Right ventricle myocardium superior (tissue), 1 donor: ENCODE measurements around the gene MEGF9. TPM values are rescaled to one million over a fixed set of nuclear protein-coding genes. Genes with fewer than 3 reads are reported as not detected.
A peak's percentile ranks its signal among the peaks of the same experiment; 100 is the strongest.
"Not testable (repeated sequence)": the region's sequence is repeated elsewhere in the genome, so short reads cannot be mapped to it uniquely, and the experiment has no call there.

Source experiments
- ATAC-seq: fragments of 200-7000 bp; cut with Tn5 transposase; one replicate; pipeline ENCODE4 v1.9.1; 2020; ENCODE audit warnings: mild to moderate bottlenecking; ENCODE audit not compliant: poor library complexity
- DNase-seq: peaks from one replicate; pipeline ENCODE4 v3.0.0-alpha.2; 2020
- intact Hi-C: fragments of 100-400 bp; cut with DNase I; formaldehyde crosslinking; loops from one replicate; pipeline ENCODE4 v1.11.2; 2022
- total RNA-seq: library from RNA; stranded (reverse); fragmentation: NEBNext Ultra II Directional; extraction: Animal tissue kit (Norgen Biotek cat#: 25700); gene quantifications from one replicate; pipeline ENCODE4 v1.2.1, GENCODE V29; 2021
- donor health status: DM: no; HTN: yes; CAD: no; lungs with severe emphysema.

MEGF9 gene
- total RNA-seq, 1 donor from 2014 or later = 18.2 TPM

GRCh38 chr9:120642129-120642770 lies 72.0 kb downstream of the MEGF9 start:
- no peak for ATAC-seq
- no peak for DNase-seq
- intact Hi-C loops = no loop called here

GRCh38 chr9:120640874-120641273 lies 73.4 kb downstream of the MEGF9 start:
- DNase-seq, intact Hi-C loops, ATAC-seq: not testable (repeated sequence)

- intact Hi-C loops = no loop called here
- ATAC-seq = no peak
- no peak for DNase-seq
These were observed 73.9 kb downstream of the MEGF9 start for GRCh38 chr9:120640380-120640779.

GRCh38 chr9:120637919-120638318 lies 76.4 kb downstream of the MEGF9 start:
- ATAC-seq (no peak), DNase-seq (no peak)
- intact Hi-C loops = no loop called here

GRCh38 chr9:120636194-120636957 lies 77.9 kb downstream of the MEGF9 start:
- no peak for DNase-seq
- ATAC-seq = no peak

GRCh38 chr9:120635011-120635410 lies 79.3 kb downstream of the MEGF9 start:
- DNase-seq = no peak
- intact Hi-C loops = no loop called here
- ATAC-seq = no peak

More at GRCh38 chr9:120636194-120636957, 77.9 kb downstream of the MEGF9 start:
- intact Hi-C loops = no loop called here

- DNase-seq = no peak
- intact Hi-C loops = no loop called here
- no peak for ATAC-seq
These were observed 83.9 kb downstream of the MEGF9 start for GRCh38 chr9:120630333-120630732.

GRCh38 chr9:120628925-120629497 lies 85.3 kb downstream of the MEGF9 start:
- intact Hi-C loops = loop anchor here (10.0 kb wide), 1 partner anchor 86 kb away; the partner anchor contains the start of gene MEGF9
- not testable (repeated sequence) for DNase-seq, ATAC-seq

- intact Hi-C loops = loop anchor here (10.0 kb wide), 1 partner anchor 86 kb away; the partner anchor contains the start of gene MEGF9
- DNase-seq (no peak), ATAC-seq (no peak)
These were observed 85.9 kb downstream of the MEGF9 start for GRCh38 chr9:120628207-120628924.

- no peak for ATAC-seq
- no peak for DNase-seq
- intact Hi-C loops = loop anchor here (10.0 kb wide), 1 partner anchor 88 kb away; the partner anchor contains the start of gene MEGF9
These were observed 87.2 kb downstream of the MEGF9 start for GRCh38 chr9:120627073-120627472.

- DNase-seq = no peak
- intact Hi-C loops = loop anchor here (10.0 kb wide), 1 partner anchor 88 kb away; the partner anchor contains the start of gene MEGF9
- ATAC-seq = no peak
These were observed 87.8 kb downstream of the MEGF9 start for GRCh38 chr9:120626512-120626911.

GRCh38 chr9:120625222-120625621 lies 89.0 kb downstream of the MEGF9 start:
- DNase-seq (no peak), ATAC-seq (no peak)
- intact Hi-C loops = loop anchor here (10.0 kb wide), 1 partner anchor 90 kb away; the partner anchor contains the start of gene MEGF9

- DNase-seq (no peak), ATAC-seq (no peak)
- intact Hi-C loops = loop anchor here (10.0 kb wide), 1 partner anchor 92 kb away; the partner anchor contains the start of gene MEGF9
These were observed 91.5 kb downstream of the MEGF9 start for GRCh38 chr9:120622790-120623189.

- DNase-seq (no peak), ATAC-seq (no peak)
- intact Hi-C loops = loop anchor here (10.0 kb wide), 1 partner anchor 93 kb away; the partner anchor contains the start of gene MEGF9
These were observed 92.3 kb downstream of the MEGF9 start for GRCh38 chr9:120621941-120622340.

- intact Hi-C loops = loop anchor here (10.0 kb wide), 1 partner anchor 95 kb away; the partner anchor contains the start of gene MEGF9
- ATAC-seq (peak; percentile 90), DNase-seq (no peak)
These were observed 94.3 kb downstream of the MEGF9 start for GRCh38 chr9:120619751-120620655.

GRCh38 chr9:120616966-120617935 lies 97.0 kb downstream of the MEGF9 start:
- no peak for DNase-seq
- intact Hi-C loops = no loop called here
- ATAC-seq = no peak

GRCh38 chr9:120612218-120612617 lies 102.1 kb downstream of the MEGF9 start:
- DNase-seq = no peak
- intact Hi-C loops = no loop called here

More at GRCh38 chr9:120612218-120612617, 102.1 kb downstream of the MEGF9 start:
- ATAC-seq = no peak
